Osteoblast (primary cell): Measurements from ENCODE around the gene COL9A1. TPM values are rescaled to one million over a fixed set of nuclear protein-coding genes. Genes with fewer than 3 reads are reported as not detected.
"Not testable (repeated sequence)": the region's sequence is repeated elsewhere in the genome, so short reads cannot be mapped to it uniquely, and the experiment has no call there.

Experiments
- DNase-seq: peaks from one replicate; pipeline ENCODE4 v3.0.0; 2011; ENCODE audit warnings: low spot score, mixed read lengths; ENCODE audit not compliant: insufficient read length; ENCODE audit errors: missing footprints
- H2AFZ ChIP-seq: 2 replicates; pipeline ENCODE4 v1.6.0; 2011; ENCODE audit warnings: mild to moderate bottlenecking, low read length
- H3K27ac ChIP-seq: 2 replicates; pipeline ENCODE4 v1.5.1; 2011; ENCODE audit warnings: mild to moderate bottlenecking, low read depth, low read length, moderate library complexity
- H3K27me3 ChIP-seq: 2 replicates; pipeline ENCODE4 v1.6.0; 2012; ENCODE audit warnings: mild to moderate bottlenecking, control low read depth, inconsistent platforms, low read length, moderate library complexity; ENCODE audit not compliant: insufficient read depth
- H3K36me3 ChIP-seq: 2 replicates; pipeline ENCODE4 v1.5.1; 2011; ENCODE audit warnings: mild to moderate bottlenecking, low read length, control low read depth, moderate library complexity; ENCODE audit not compliant: insufficient read depth
- H3K4me1 ChIP-seq: 2 replicates; pipeline ENCODE4 v1.5.1; 2011; ENCODE audit warnings: mild to moderate bottlenecking, low read length, control low read depth, moderate library complexity; ENCODE audit not compliant: insufficient read depth
- H3K4me2 ChIP-seq: 2 replicates; pipeline ENCODE4 v1.6.0; 2011; ENCODE audit warnings: mild to moderate bottlenecking, low read length; ENCODE audit not compliant: insufficient read depth
- H3K4me3 ChIP-seq: fragments of 200-600 bp; sonication (generic); 3 replicates; pipeline ENCODE4 v1.5.1; 2012; ENCODE audit warnings: mild to moderate bottlenecking, low read length, inconsistent platforms; ENCODE audit not compliant: insufficient read depth
- H3K79me2 ChIP-seq: 2 replicates; pipeline ENCODE4 v1.6.0; 2012; ENCODE audit warnings: mild to moderate bottlenecking, low read length, control low read depth, inconsistent platforms; ENCODE audit not compliant: insufficient read depth
- H3K9me3 ChIP-seq: 2 replicates; pipeline ENCODE4 v1.5.1; 2011; ENCODE audit warnings: low read depth, low read length, control low read depth
- H4K20me1 ChIP-seq: 2 replicates; pipeline ENCODE4 v1.6.0; 2012; ENCODE audit warnings: mild to moderate bottlenecking, low read length, control low read depth; ENCODE audit not compliant: insufficient read depth
- CTCF ChIP-seq: IDR thresholded peaks from 2 replicates; pipeline ENCODE4 v1.5.1; 2011; ENCODE audit warnings: mild to moderate bottlenecking, low read depth, low read length, moderate library complexity; ENCODE audit errors: extremely low read depth
- total RNA-seq: library from RNA; depleted of rRNA; stranded (reverse); fragments of >200 nt; gene quantifications from 2 replicates; pipeline ENCODE4 v1.2.3, GENCODE V29; 2012

Gene COL9A1
- total RNA-seq, 1 donor: not detected

- H3K4me2 ChIP-seq: no peak overlapping the region
- no peaks in the 10 kb centered on the region for H4K20me1 ChIP-seq
- DNase-seq: no peak
- TF ChIP-seq CTCF: no peak
- no peaks in the 10 kb centered on the region for H3K9me3 ChIP-seq
- no peak overlapping the region for H3K4me3 ChIP-seq
- no peaks in the 10 kb centered on the region for H3K4me1 ChIP-seq
- no peaks in the 10 kb centered on the region for H3K36me3 ChIP-seq
- no peaks in the 10 kb centered on the region for H3K27me3 ChIP-seq
- H3K27ac ChIP-seq: no peak overlapping the region
- no peak overlapping the region for H2AFZ ChIP-seq
- no peaks in the 10 kb centered on the region for H3K79me2 ChIP-seq
Measured at GRCh38 chr6:70325009-70325408, 22.1 kb upstream of the COL9A1 start.

- not testable (repeated sequence) for H2AFZ ChIP-seq, H3K4me3 ChIP-seq, H3K9me3 ChIP-seq, H4K20me1 ChIP-seq, DNase-seq, H3K4me1 ChIP-seq, H3K79me2 ChIP-seq, H3K36me3 ChIP-seq, H3K27ac ChIP-seq, H3K4me2 ChIP-seq
- peaks cover 29% of the 10 kb centered on the region for H3K27me3 ChIP-seq
Measured at GRCh38 chr6:70317799-70318198, 14.9 kb upstream of the COL9A1 start.

GRCh38 chr6:70315079-70315751 is 12.3 kb upstream of the COL9A1 start:
- Histone ChIP-seq H4K20me1 (no peaks in the 10 kb centered on the region), H3K27me3 (peaks cover 37% of the 10 kb centered on the region), H3K4me2 (no peak overlapping the region), H3K27ac (no peak overlapping the region), H3K4me3 (no peak overlapping the region), H3K36me3 (no peaks in the 10 kb centered on the region), H3K4me1 (no peaks in the 10 kb centered on the region), H2AFZ (no peak overlapping the region), H3K9me3 (no peaks in the 10 kb centered on the region), H3K79me2 (no peaks in the 10 kb centered on the region)
- peak; percentile 18 for DNase-seq
- no peak for TF ChIP-seq CTCF

- DNase-seq: no peak
- Histone ChIP-seq H3K27me3 (peaks cover 39% of the 10 kb centered on the region), H3K4me2 (no peak overlapping the region), H3K27ac (no peak overlapping the region), H3K9me3 (no peaks in the 10 kb centered on the region), H3K4me1 (no peaks in the 10 kb centered on the region), H3K79me2 (no peaks in the 10 kb centered on the region), H4K20me1 (no peaks in the 10 kb centered on the region), H3K4me3 (no peak overlapping the region), H2AFZ (no peak overlapping the region), H3K36me3 (no peaks in the 10 kb centered on the region)
- TF ChIP-seq CTCF: no peak
Measured at GRCh38 chr6:70314296-70314695, 11.4 kb upstream of the COL9A1 start.
